Measurements from ENCODE around the gene EIF2A. TPM values are rescaled to one million over a fixed set of nuclear protein-coding genes. Genes with fewer than 3 reads are reported as not detected.

Gene EIF2A
- total and polyA plus RNA-seq, 4 donors = 59.5 to 127 (median 69.6) TPM

DNA sequence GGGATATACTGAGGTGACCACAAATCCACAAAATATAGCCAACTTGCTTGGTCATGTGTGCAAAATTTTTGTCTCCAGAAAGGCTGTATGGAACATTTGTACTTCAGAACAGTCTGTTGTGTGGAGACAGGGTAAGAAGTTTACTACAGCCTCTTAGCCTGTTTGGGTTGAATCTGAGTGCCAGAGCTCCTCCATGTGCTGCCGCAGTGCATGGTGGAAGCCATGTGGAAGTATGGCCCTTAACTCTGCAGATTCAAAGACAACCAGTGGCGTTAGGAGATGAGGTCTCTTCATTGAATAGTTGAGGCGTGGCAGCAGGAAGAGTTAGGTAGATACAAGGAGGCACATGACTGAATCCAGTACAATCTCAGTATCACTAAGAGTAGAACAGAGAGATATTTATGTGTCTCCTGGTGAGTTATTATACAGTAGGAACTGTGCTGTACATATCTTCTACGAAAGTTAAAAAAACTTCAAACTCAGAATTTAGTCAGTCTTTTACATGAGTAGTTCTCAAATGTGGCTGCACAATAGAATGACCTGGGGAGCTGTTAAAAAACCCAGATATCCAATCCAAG, 9.4 kb downstream of the EIF2A start:
- Histone ChIP-seq H3K36me3 (ENCODE audit: control insufficient read depth in 4 of 4, insufficient read depth in 4 of 4, low read length in 4 of 4) (peaks cover 5 to 14% (median 11%) of the 10 kb centered on the region in 4 donors), H3K4me3 (no peak overlapping the region), H3K27ac (ENCODE audit: low read depth in 1 of 2, low read length in 1 of 2) (peak overlapping the region in 1 of 2 donors; percentile 47)

DNA sequence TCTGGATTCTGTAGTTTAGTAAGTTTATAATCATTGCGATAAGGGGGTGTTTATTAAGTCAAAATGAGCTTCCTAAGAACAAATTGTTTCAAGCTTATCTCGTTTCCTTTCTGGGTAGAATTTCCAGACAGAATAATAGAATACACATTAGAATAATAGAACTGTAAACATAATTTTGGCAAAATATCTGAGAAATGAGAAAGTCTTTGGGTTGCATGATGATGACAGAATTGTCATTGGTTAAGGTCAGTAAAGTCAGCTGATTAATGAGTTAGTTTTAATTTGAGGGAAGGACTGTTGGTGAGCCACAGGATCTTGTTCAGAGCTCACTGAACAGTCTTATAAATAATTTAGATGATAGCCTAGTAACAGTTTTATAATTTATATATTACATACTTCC, 10.2 kb downstream of the EIF2A start:
- no peak overlapping the region for H3K9ac ChIP-seq (ENCODE audit: insufficient read depth in 1 of 2, low read length in 2 of 2)
- TF ChIP-seq, protein P1, sequence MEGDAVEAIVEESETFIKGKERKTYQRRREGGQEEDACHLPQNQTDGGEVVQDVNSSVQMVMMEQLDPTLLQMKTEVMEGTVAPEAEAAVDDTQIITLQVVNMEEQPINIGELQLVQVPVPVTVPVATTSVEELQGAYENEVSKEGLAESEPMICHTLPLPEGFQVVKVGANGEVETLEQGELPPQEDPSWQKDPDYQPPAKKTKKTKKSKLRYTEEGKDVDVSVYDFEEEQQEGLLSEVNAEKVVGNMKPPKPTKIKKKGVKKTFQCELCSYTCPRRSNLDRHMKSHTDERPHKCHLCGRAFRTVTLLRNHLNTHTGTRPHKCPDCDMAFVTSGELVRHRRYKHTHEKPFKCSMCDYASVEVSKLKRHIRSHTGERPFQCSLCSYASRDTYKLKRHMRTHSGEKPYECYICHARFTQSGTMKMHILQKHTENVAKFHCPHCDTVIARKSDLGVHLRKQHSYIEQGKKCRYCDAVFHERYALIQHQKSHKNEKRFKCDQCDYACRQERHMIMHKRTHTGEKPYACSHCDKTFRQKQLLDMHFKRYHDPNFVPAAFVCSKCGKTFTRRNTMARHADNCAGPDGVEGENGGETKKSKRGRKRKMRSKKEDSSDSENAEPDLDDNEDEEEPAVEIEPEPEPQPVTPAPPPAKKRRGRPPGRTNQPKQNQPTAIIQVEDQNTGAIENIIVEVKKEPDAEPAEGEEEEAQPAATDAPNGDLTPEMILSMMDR (IDR thresholded peaks at IDR 0.05; ENCODE audit: control extremely low read depth, extremely low read depth) = no peak
- WGBS, 2 donors = 61 to 80% methylated on average over 2 of the region's 2 CpGs
- H3K4me3 ChIP-seq = no peak overlapping the region
- H3K27me3 ChIP-seq (ENCODE audit: control insufficient read depth in 3 of 3, insufficient read depth in 3 of 3, low read length in 2 of 3) = no peaks in the 10 kb centered on the region
- no peak for ATAC-seq (ENCODE audit: insufficient read depth, low FRiP score)
- no peaks in the 10 kb centered on the region for H3K9me3 ChIP-seq (ENCODE audit: control insufficient read depth in 4 of 4, insufficient read depth in 3 of 4, low read length in 3 of 4)
- H3K27ac ChIP-seq (ENCODE audit: low read depth in 1 of 2, low read length in 1 of 2) = no peak overlapping the region
- H3K36me3 ChIP-seq (ENCODE audit: control insufficient read depth in 4 of 4, insufficient read depth in 4 of 4, low read length in 4 of 4) = peaks cover 5 to 14% (median 11%) of the 10 kb centered on the region in 4 donors
- no peak for DNase-seq
- H3K4me1 ChIP-seq (ENCODE audit: control insufficient read depth in 5 of 5, insufficient read depth in 5 of 5, low read length in 5 of 5) = no peaks in the 10 kb centered on the region

More for the DNA sequence above, 9.4 kb downstream of the EIF2A start:
- TF ChIP-seq, protein P1 (IDR thresholded peaks at IDR 0.05; ENCODE audit: control extremely low read depth, extremely low read depth) = no peak
- no peaks in the 10 kb centered on the region for H3K9me3 ChIP-seq (ENCODE audit: control insufficient read depth in 4 of 4, insufficient read depth in 3 of 4, low read length in 3 of 4)
- ATAC-seq (ENCODE audit: insufficient read depth, low FRiP score) (no peak), DNase-seq (no peak)
- 91 to 93% methylated on average over 4 of the region's 4 CpGs for WGBS, 2 donors
- no peaks in the 10 kb centered on the region for H3K4me1 ChIP-seq (ENCODE audit: control insufficient read depth in 5 of 5, insufficient read depth in 5 of 5, low read length in 5 of 5)
- no peak overlapping the region for H3K9ac ChIP-seq (ENCODE audit: insufficient read depth in 1 of 2, low read length in 2 of 2)
- H3K27me3 ChIP-seq (ENCODE audit: control insufficient read depth in 3 of 3, insufficient read depth in 3 of 3, low read length in 2 of 3) = no peaks in the 10 kb centered on the region

DNA sequence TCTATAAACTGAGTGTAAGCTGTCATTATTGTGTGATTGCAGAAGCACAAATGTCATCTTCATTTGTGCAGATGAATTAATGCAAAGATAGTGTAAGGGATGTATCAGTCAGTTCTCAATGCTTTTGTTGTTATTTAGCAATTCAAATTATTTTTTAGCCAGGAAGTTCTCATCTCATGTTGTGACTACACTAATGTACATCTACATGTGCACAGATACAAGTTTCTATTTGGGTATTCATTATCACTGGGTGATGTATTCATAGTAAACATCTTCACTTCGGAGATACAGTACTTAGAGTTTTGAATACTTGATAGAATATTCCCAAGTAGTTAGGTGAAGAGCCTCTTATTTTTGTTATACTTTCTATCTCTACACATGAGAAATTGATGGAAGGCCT, 11.1 kb downstream of the EIF2A start:
- Histone ChIP-seq H3K4me3 (no peak overlapping the region), H3K9ac (ENCODE audit: insufficient read depth in 1 of 2, low read length in 2 of 2) (no peak overlapping the region), H3K27me3 (ENCODE audit: control insufficient read depth in 3 of 3, insufficient read depth in 3 of 3, low read length in 2 of 3) (no peaks in the 10 kb centered on the region), H3K4me1 (ENCODE audit: control insufficient read depth in 5 of 5, insufficient read depth in 5 of 5, low read length in 5 of 5) (no peaks in the 10 kb centered on the region), H3K9me3 (ENCODE audit: control insufficient read depth in 4 of 4, insufficient read depth in 3 of 4, low read length in 3 of 4) (no peaks in the 10 kb centered on the region), H3K36me3 (ENCODE audit: control insufficient read depth in 4 of 4, insufficient read depth in 4 of 4, low read length in 4 of 4) (peaks cover 10 to 17% (median 11%) of the 10 kb centered on the region in 4 donors), H3K27ac (ENCODE audit: low read depth in 1 of 2, low read length in 1 of 2) (no peak overlapping the region)
- DNase-seq (no peak), ATAC-seq (ENCODE audit: insufficient read depth, low FRiP score) (no peak)
- WGBS, 2 donors = 57 to 84% methylated on average over 1 of the region's 1 CpG
- TF ChIP-seq, protein P1 (IDR thresholded peaks at IDR 0.05; ENCODE audit: control extremely low read depth, extremely low read depth) = no peak

DNA sequence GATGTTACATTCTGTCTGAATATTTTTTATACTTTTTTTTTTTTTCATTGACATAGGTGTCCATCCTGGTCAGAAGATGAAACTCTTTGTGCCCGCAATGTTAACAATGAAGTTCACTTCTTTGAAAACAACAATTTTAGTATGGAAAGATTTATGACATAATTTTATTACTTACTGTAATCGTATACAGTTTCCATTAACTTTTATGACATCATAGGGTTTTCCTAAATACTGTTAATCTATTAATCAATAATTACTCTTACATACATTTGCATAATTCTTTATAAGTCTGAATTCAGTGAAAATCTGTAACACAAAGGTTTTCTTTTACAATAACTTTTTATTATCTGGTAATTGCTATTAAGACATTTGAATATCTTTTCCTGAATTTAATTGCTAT, 17.7 kb downstream of the EIF2A start:
- 81 to 97% methylated on average over 2 of the region's 2 CpGs for WGBS, 2 donors
- Histone ChIP-seq H3K9me3 (ENCODE audit: control insufficient read depth in 4 of 4, insufficient read depth in 3 of 4, low read length in 3 of 4) (no peaks in the 10 kb centered on the region), H3K27me3 (ENCODE audit: control insufficient read depth in 3 of 3, insufficient read depth in 3 of 3, low read length in 2 of 3) (no peaks in the 10 kb centered on the region), H3K27ac (ENCODE audit: low read depth in 1 of 2, low read length in 1 of 2) (no peak overlapping the region), H3K4me1 (ENCODE audit: control insufficient read depth in 5 of 5, insufficient read depth in 5 of 5, low read length in 5 of 5) (no peaks in the 10 kb centered on the region), H3K36me3 (ENCODE audit: control insufficient read depth in 4 of 4, insufficient read depth in 4 of 4, low read length in 4 of 4) (peaks cover 6 to 28% (median 13%) of the 10 kb centered on the region in 4 donors), H3K4me3 (no peak overlapping the region), H3K9ac (ENCODE audit: insufficient read depth in 1 of 2, low read length in 2 of 2) (no peak overlapping the region)
- DNase-seq (no peak), ATAC-seq (ENCODE audit: insufficient read depth, low FRiP score) (no peak)
- TF ChIP-seq, protein P1 (IDR thresholded peaks at IDR 0.05; ENCODE audit: control extremely low read depth, extremely low read depth) = no peak
